SK-N-SH (cell line): ENCODE results near the gene SH3RF2. TPM values are rescaled to one million over a fixed set of nuclear protein-coding genes. Genes with fewer than 3 reads are reported as not detected.

Experiments
- CTCF ChIA-PET: fragments of 300-600, 350-600 bp; formaldehyde crosslinking; extraction: SDS; loops from one replicate; lab custom pipeline; 2021; lab: Yijun Ruan, JAX
- POLR2A ChIA-PET: fragments of 350-600 bp; sonication (Branson Sonifier 250); formaldehyde crosslinking; extraction: SDS; loops from one replicate; lab custom pipeline; 2020; ENCODE audit warnings: antibody characterized with exemption, inconsistent platforms; lab: Yijun Ruan, JAX
- DNase-seq: peaks from one replicate; pipeline ENCODE4 v3.0.0; 2012
- H2AFZ ChIP-seq: fragments of 200-600 bp; sonication (generic); 2 replicates; pipeline ENCODE4 v1.8.1; 2016; ENCODE audit warnings: antibody characterized with exemption, mild to moderate bottlenecking, low read depth
- H3F3A ChIP-seq: fragments of 200-600 bp; sonication (generic); replicated peaks from 2 replicates; pipeline ENCODE3; 2016; ENCODE audit warnings: antibody characterized with exemption, mild to moderate bottlenecking; ENCODE audit not compliant: insufficient read depth
- H3K27ac ChIP-seq, 2 experiments: fragments of 200-500 bp in 1 of 2; fragments of 200-600 bp in 1 of 2; sonication (Bioruptor generic) in 1 of 2; sonication (generic), shearing (Covaris generic) in 1 of 2; 2 replicates each; pipeline versions ENCODE4 v1.5.1 to v1.6.1; 2014 to 2016; ENCODE audit warnings: low read depth in 2 of 2, inconsistent platforms in 1 of 2, low read length in 1 of 2, mild to moderate bottlenecking in 1 of 2, mixed read lengths in 1 of 2
- H3K27me3 ChIP-seq: fragments of 200-600 bp; sonication (generic), shearing (Covaris generic); 2 replicates; pipeline ENCODE4 v1.6.1; 2016; ENCODE audit warnings: mixed run types; ENCODE audit not compliant: insufficient read depth
- H3K36me3 ChIP-seq, 2 experiments: fragments of 200-500 bp in 1 of 2; fragments of 200-600 bp in 1 of 2; sonication (Bioruptor generic) in 1 of 2; sonication (generic) in 1 of 2; replicated peaks in 1 of 2; 2 replicates each; pipeline versions ENCODE3 to v1.5.1; 2014 to 2016; ENCODE audit warnings: low read length in 1 of 2, mild to moderate bottlenecking in 1 of 2; ENCODE audit not compliant: insufficient read depth in 2 of 2, control insufficient read depth in 1 of 2
- H3K4me1 ChIP-seq, 2 experiments: fragments of 200-500 bp in 1 of 2; fragments of 200-600 bp in 1 of 2; sonication (Bioruptor generic) in 1 of 2; sonication (generic), shearing (Covaris generic) in 1 of 2; 2 replicates each; pipeline versions ENCODE4 v1.5.1 to v1.6.1; 2014 to 2016; ENCODE audit warnings: low read depth in 1 of 2, low read length in 1 of 2, mixed run types in 1 of 2; ENCODE audit not compliant: insufficient read depth in 2 of 2, control insufficient read depth in 1 of 2
- H3K4me2 ChIP-seq: fragments of 200-600 bp; sonication (generic), shearing (Covaris generic); 2 replicates; pipeline ENCODE4 v1.6.1; 2017; ENCODE audit warnings: mixed run types
- H3K4me3 ChIP-seq, 2 experiments: fragments of 200-500 bp in 1 of 2; fragments of 200-600 bp in 1 of 2; sonication (Bioruptor generic) in 1 of 2; sonication (generic), shearing (Covaris generic) in 1 of 2; 2 replicates each; pipeline versions ENCODE4 v1.5.1 to v1.8.1; 2014 to 2016; ENCODE audit warnings: low read depth in 2 of 2, inconsistent platforms in 1 of 2, low read length in 1 of 2, mild to moderate bottlenecking in 1 of 2, mixed read lengths in 1 of 2, moderate library complexity in 1 of 2
- H3K79me2 ChIP-seq: fragments of 200-600 bp; sonication (generic); 2 replicates; pipeline ENCODE4 v1.8.1; 2017; ENCODE audit warnings: mild to moderate bottlenecking; ENCODE audit not compliant: insufficient read depth
- H3K9ac ChIP-seq: fragments of 200-600 bp; sonication (generic); 2 replicates; pipeline ENCODE4 v1.6.1; 2017; ENCODE audit warnings: mixed run types
- H3K9me2 ChIP-seq: fragments of 200-600 bp; sonication (generic); 2 replicates; pipeline ENCODE4 v1.6.1; 2017; ENCODE audit warnings: mixed run types
- H3K9me3 ChIP-seq: fragments of 200-600 bp; sonication (generic); 2 replicates; pipeline ENCODE4 v1.6.1; 2017; ENCODE audit warnings: mixed run types, mild to moderate bottlenecking, moderate library complexity
- H4K20me1 ChIP-seq: fragments of 200-600 bp; sonication (generic); 2 replicates; pipeline ENCODE4 v1.6.1; 2017; ENCODE audit warnings: mild to moderate bottlenecking, mixed run types; ENCODE audit not compliant: insufficient read depth
- CHD2 ChIP-seq: fragments of 150-350 bp; IDR thresholded peaks from 2 replicates; pipeline ENCODE4 v1.6.1; 2018; ENCODE audit warnings: low read length; ENCODE audit not compliant: partially characterized antibody
- FOSL2 ChIP-seq: IDR thresholded peaks from 2 replicates; pipeline ENCODE4 v1.4.0; 2012; ENCODE audit warnings: low read depth, mild to moderate bottlenecking, moderate library complexity, borderline replicate concordance
- FOXM1 ChIP-seq: IDR thresholded peaks from 2 replicates; pipeline ENCODE4 v1.4.0; 2012; ENCODE audit warnings: low read depth, mild to moderate bottlenecking
- GATA2 ChIP-seq: sonication (generic); formaldehyde crosslinking; IDR thresholded peaks from 2 replicates; pipeline ENCODE4 v1.5.0; 2020; ENCODE audit warnings: mild to moderate bottlenecking, missing genetic modification reagents
- NFIC ChIP-seq: IDR thresholded peaks from 2 replicates; pipeline ENCODE4 v1.4.0; 2012; ENCODE audit warnings: borderline replicate concordance
- PBX3 ChIP-seq: IDR thresholded peaks from 2 replicates; pipeline ENCODE4; 2012
- REST ChIP-seq: IDR thresholded peaks from 2 replicates; pipeline ENCODE4 v1.6.1; 2012; ENCODE audit warnings: mild to moderate bottlenecking, low read depth, low read length, moderate library complexity
- RFX5 ChIP-seq: IDR thresholded peaks from 2 replicates; pipeline ENCODE4 v1.6.1; 2012; ENCODE audit warnings: mild to moderate bottlenecking, improper control_type of control experiment, low read length
- SMC3 ChIP-seq: IDR thresholded peaks from 2 replicates; pipeline ENCODE4 v1.6.1; 2012; ENCODE audit warnings: low read depth, low read length, improper control_type of control experiment
- TCF12 ChIP-seq: IDR thresholded peaks from 2 replicates; pipeline ENCODE4 v1.4.0; 2012
- TEAD4 ChIP-seq: IDR thresholded peaks from 2 replicates; pipeline ENCODE4 v1.4.0; 2012; ENCODE audit warnings: mild to moderate bottlenecking, borderline replicate concordance; ENCODE audit not compliant: insufficient read depth
- USF2 ChIP-seq: fragments of 150-350 bp; IDR thresholded peaks from 2 replicates; pipeline ENCODE4 v1.6.1; 2017; ENCODE audit warnings: antibody characterized with exemption, low read length, low read depth, borderline replicate concordance
- WGBS: methylation state at CpG from one replicate; pipeline ENCODE4 v1.1.6; 2017; ENCODE audit warnings: low lambda C conversion rate; 5-methylcytosine and 5-hydroxymethylcytosine counted together
- polyA plus RNA-seq, 3 experiments: library from polyadenylated mRNA; depleted of rRNA; stranded (reverse); fragments of >200 nt; gene quantifications; 2 replicates each; pipeline ENCODE4 v1.2.3, GENCODE V29; 2012

Gene SH3RF2
- polyA plus RNA-seq, 1 of the 3 experiments (the other 2 are of a cell fraction) = 0.87 TPM

GRCh38 chr5:146101646-146102045 lies 165.3 kb downstream of the SH3RF2 start:
- no peak overlapping the region for H3K27ac ChIP-seq
- ChIA-PET CTCF (no interaction called here), POLR2A (no interaction called here)
- H3K4me3 ChIP-seq = no peak overlapping the region
- peaks cover 3 to 6% of the 10 kb centered on the region in 2 experiments for H3K36me3 ChIP-seq
- H2AFZ ChIP-seq = no peak overlapping the region
- WGBS = 87% methylated on average over 2 of the region's 2 CpGs
- H4K20me1 ChIP-seq = no peaks in the 10 kb centered on the region
- no peak for DNase-seq
- H3K79me2 ChIP-seq = no peaks in the 10 kb centered on the region
- no peaks in the 10 kb centered on the region for H3K27me3 ChIP-seq
- H3K4me2 ChIP-seq = no peak overlapping the region
- no peaks in the 10 kb centered on the region for H3K4me1 ChIP-seq
- TF ChIP-seq CHD2 (no peak), RFX5 (no peak), TCF12 (no peak), PBX3 (no peak), FOSL2 (no peak), SMC3 (no peak)
- H3K9me2 ChIP-seq = no peaks in the 10 kb centered on the region
- H3K9me3 ChIP-seq = no peaks in the 10 kb centered on the region
- no peak overlapping the region for H3K9ac ChIP-seq
- H3F3A ChIP-seq = no peaks in the 10 kb centered on the region

- Histone ChIP-seq H3K9me2 (no peaks in the 10 kb centered on the region), H4K20me1 (no peaks in the 10 kb centered on the region), H3F3A (no peaks in the 10 kb centered on the region), H2AFZ (no peak overlapping the region), H3K9ac (no peak overlapping the region), H3K27me3 (no peaks in the 10 kb centered on the region), H3K4me3 (no peak overlapping the region), H3K4me1 (no peaks in the 10 kb centered on the region), H3K36me3 (peaks cover 3 to 4% of the 10 kb centered on the region in 2 experiments), H3K79me2 (no peaks in the 10 kb centered on the region), H3K9me3 (no peaks in the 10 kb centered on the region), H3K27ac (no peak overlapping the region), H3K4me2 (no peak overlapping the region)
- TF ChIP-seq TEAD4 (no peak), USF2 (no peak), FOXM1 (no peak), REST (no peak), NFIC (no peak), GATA2 (CRISPR knock-in tag) (no peak), TCF12 (no peak)
- DNase-seq = no peak
- WGBS = 46% methylated on average over 1 of the region's 1 CpG
- ChIA-PET CTCF (interaction anchor here (0.8 to 1.6 kb wide), 2 partner anchors 9 to 608 kb away, joined by 3 to 4 read pairs; no protein-coding TSS in a partner anchor), POLR2A (no interaction called here)
Observed at GRCh38 chr5:146103594-146103993, 167.2 kb downstream of the SH3RF2 start.
